ENCODE measurements around the gene GAS2L1.
"Not testable (repeated sequence)": the region's sequence is repeated elsewhere in the genome, so short reads cannot be mapped to it uniquely, and the experiment has no call there.

GAS2L1 gene

GRCh38 chr22:29342577-29343312, 36.3 kb downstream of the GAS2L1 start:
- no peak overlapping the region for H3K4me3 ChIP-seq (ENCODE audit: low read depth, low read length)
- TF ChIP-seq, protein P1, sequence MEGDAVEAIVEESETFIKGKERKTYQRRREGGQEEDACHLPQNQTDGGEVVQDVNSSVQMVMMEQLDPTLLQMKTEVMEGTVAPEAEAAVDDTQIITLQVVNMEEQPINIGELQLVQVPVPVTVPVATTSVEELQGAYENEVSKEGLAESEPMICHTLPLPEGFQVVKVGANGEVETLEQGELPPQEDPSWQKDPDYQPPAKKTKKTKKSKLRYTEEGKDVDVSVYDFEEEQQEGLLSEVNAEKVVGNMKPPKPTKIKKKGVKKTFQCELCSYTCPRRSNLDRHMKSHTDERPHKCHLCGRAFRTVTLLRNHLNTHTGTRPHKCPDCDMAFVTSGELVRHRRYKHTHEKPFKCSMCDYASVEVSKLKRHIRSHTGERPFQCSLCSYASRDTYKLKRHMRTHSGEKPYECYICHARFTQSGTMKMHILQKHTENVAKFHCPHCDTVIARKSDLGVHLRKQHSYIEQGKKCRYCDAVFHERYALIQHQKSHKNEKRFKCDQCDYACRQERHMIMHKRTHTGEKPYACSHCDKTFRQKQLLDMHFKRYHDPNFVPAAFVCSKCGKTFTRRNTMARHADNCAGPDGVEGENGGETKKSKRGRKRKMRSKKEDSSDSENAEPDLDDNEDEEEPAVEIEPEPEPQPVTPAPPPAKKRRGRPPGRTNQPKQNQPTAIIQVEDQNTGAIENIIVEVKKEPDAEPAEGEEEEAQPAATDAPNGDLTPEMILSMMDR (IDR thresholded peaks at IDR 0.05; ENCODE audit: low read depth, low read length): no peak

GRCh38 chr22:29343313-29343805, 36.9 kb downstream of the GAS2L1 start:
- TF ChIP-seq, protein P1 (IDR thresholded peaks at IDR 0.05; ENCODE audit: low read depth, low read length): no peak

GRCh38 chr22:29344137-29344536, 37.7 kb downstream of the GAS2L1 start:
- H3K4me3 ChIP-seq (ENCODE audit: low read depth, low read length): no peak overlapping the region
- TF ChIP-seq, protein P1 (IDR thresholded peaks at IDR 0.05; ENCODE audit: low read depth, low read length): no peak

More at GRCh38 chr22:29343313-29343805, 36.9 kb downstream of the GAS2L1 start:
- no peak overlapping the region for H3K4me3 ChIP-seq (ENCODE audit: low read depth, low read length)

DNA sequence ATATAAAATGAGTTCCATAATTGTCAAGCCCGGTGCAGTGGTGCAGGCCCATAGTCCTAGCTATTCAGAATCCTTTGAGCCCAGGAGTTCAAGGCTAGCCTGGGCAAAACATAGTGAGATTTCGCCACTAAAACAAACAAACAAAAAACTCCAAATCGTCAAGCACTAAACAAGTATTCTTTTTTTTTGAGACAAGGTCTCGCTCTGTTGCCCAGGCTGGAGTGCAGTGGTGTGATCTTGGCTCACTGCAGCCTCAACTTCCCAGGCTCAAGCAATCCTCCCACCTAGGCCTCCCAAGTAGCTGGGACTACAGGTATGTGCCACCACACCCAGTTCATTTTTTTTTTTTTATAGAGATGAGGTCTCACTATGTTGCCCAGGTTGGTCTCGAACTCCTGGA, 38.4 kb downstream of the GAS2L1 start:
- H3K4me3 ChIP-seq (ENCODE audit: low read depth, low read length): not testable (repeated sequence)

DNA sequence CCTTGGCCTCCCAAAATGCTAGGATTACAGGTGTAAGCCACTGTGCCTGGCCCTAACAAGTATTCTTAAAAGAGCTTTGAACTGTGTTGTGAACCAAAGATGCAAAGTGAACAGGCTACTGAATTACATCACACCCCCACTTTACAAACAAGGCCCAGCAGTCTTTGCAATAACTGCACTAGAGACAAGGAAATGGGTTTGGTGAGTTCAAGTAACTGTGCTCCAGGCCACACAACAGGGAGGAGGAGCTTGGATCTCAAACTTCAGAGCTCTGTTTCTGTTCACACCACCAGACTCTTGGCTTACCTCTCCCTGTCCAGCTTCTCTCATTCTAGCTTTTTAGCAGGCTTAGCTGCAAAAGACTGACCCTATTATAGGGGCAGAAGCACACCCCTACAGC, 39.5 kb downstream of the GAS2L1 start:
- TF ChIP-seq, protein P1 (IDR thresholded peaks at IDR 0.05; ENCODE audit: low read depth, low read length): no peak
- no peak overlapping the region for H3K4me3 ChIP-seq (ENCODE audit: low read depth, low read length)

GRCh38 chr22:29346659-29347058, 40.2 kb downstream of the GAS2L1 start:
- H3K4me3 ChIP-seq (ENCODE audit: low read depth, low read length): no peak overlapping the region
- TF ChIP-seq, protein P1 (IDR thresholded peaks at IDR 0.05; ENCODE audit: low read depth, low read length): no peak

GRCh38 chr22:29348041-29348440, 41.6 kb downstream of the GAS2L1 start:
- TF ChIP-seq, protein P1 (IDR thresholded peaks at IDR 0.05; ENCODE audit: low read depth, low read length): no peak
- H3K4me3 ChIP-seq (ENCODE audit: low read depth, low read length): no peak overlapping the region
